Panc1 (cell line): Measurements from ENCODE around the gene MAD1L1. TPM values are rescaled to one million over a fixed set of nuclear protein-coding genes. Genes with fewer than 3 reads are reported as not detected.

Experiments
- ATAC-seq: fragments of 200-7000 bp; cut with Tn5 transposase; 2 replicates; pipeline ENCODE4 v1.9.1; 2020; ENCODE audit warnings: mild to moderate bottlenecking, moderate library complexity
- BruUV-seq: library from RNA; stranded (reverse); fragments of 400-500 nt; replicated peaks from 2 replicates; lab custom pipeline; 2021; lab: Mats Ljungman, UMichigan
- CTCF ChIA-PET: fragments of 300-600 bp; sonication (Branson Sonifier 250); formaldehyde crosslinking; loops from one replicate; lab custom pipeline; 2022; ENCODE audit warnings: antibody characterized with exemption; lab: Charles Lee
- POLR2A ChIA-PET: fragments of 300-600 bp; sonication (Branson Sonifier 250); formaldehyde crosslinking; loops from one replicate; lab custom pipeline; 2022; ENCODE audit warnings: antibody characterized with exemption; lab: Charles Lee
- DNase-seq: peaks from one replicate; pipeline ENCODE4 v3.0.0-alpha.2; 2010; ENCODE audit warnings: low read depth, low spot score
- H3K27ac ChIP-seq: 2 replicates; pipeline ENCODE4 v1.5.1; 2011; ENCODE audit warnings: mild to moderate bottlenecking, low read length, inconsistent platforms
- H3K27me3 ChIP-seq: fragments of 200-500 bp; sonication (Bioruptor generic); 2 replicates; pipeline ENCODE4 v1.6.0; 2014; ENCODE audit warnings: low read length, inconsistent platforms; ENCODE audit not compliant: control insufficient read depth, insufficient read depth
- H3K36me3 ChIP-seq: fragments of 200-500 bp; sonication (Bioruptor generic); 2 replicates; pipeline ENCODE4 v1.5.1; 2014; ENCODE audit warnings: inconsistent platforms, mild to moderate bottlenecking, low read length, moderate library complexity; ENCODE audit not compliant: control insufficient read depth, insufficient read depth
- H3K4me1 ChIP-seq: 2 replicates; pipeline ENCODE4 v1.5.1; 2011; ENCODE audit warnings: inconsistent platforms, mild to moderate bottlenecking, low read length, moderate library complexity; ENCODE audit not compliant: control insufficient read depth, insufficient read depth
- H3K4me3 ChIP-seq, 2 experiments: 2 replicates each; pipeline ENCODE4 v1.5.1; 2011 to 2012; ENCODE audit warnings: low read depth in 2 of 2, low read length in 2 of 2, mild to moderate bottlenecking in 2 of 2, inconsistent platforms in 1 of 2, moderate library complexity in 1 of 2
- H3K9me3 ChIP-seq: fragments of 200-500 bp; sonication (Bioruptor generic); 2 replicates; pipeline ENCODE4 v1.5.1; 2014; ENCODE audit warnings: low read depth, mild to moderate bottlenecking, inconsistent platforms, low read length, moderate library complexity; ENCODE audit not compliant: control insufficient read depth, insufficient read depth
- CTCF ChIP-seq: fragments of 450-650 bp; IDR thresholded peaks from 2 replicates; pipeline ENCODE4 v1.5.1; 2017; ENCODE audit warnings: mild to moderate bottlenecking
- POLR2AphosphoS5 ChIP-seq: IDR thresholded peaks from 2 replicates; pipeline ENCODE4 v1.6.1; 2012; ENCODE audit warnings: mild to moderate bottlenecking, low read depth, low read length, moderate library complexity
- SIN3A ChIP-seq: IDR thresholded peaks from 2 replicates; pipeline ENCODE4 v1.6.1; 2012; ENCODE audit warnings: low read depth, mild to moderate bottlenecking, low read length, moderate library complexity, borderline replicate concordance; ENCODE audit not compliant: insufficient read depth
- TCF7L2 ChIP-seq: IDR thresholded peaks from 2 replicates; pipeline ENCODE4 v1.6.1; 2011; ENCODE audit warnings: mild to moderate bottlenecking, low read depth, low read length, inconsistent platforms
- in situ Hi-C: cut with HindIII; loops from 2 replicates; pipeline ENCODE4 v1.10.0; 2016; ENCODE audit warnings: low sequenced_read_pairs, low pct_unique_long_range_greater_than_20kb
- intact Hi-C: fragments of 100-400 bp; cut with micrococcal nuclease; formaldehyde crosslinking; loops from one replicate; pipeline ENCODE4 v1.10.0; 2022; ENCODE audit not compliant: unreplicated experiment
- total RNA-seq: library from RNA; stranded (reverse); gene quantifications from one replicate; pipeline ENCODE4 v1.2.1, GENCODE V29; 2021; ENCODE audit not compliant: unreplicated experiment
- TF ChIP-seq, protein P1 (sequence below), 2 experiments: IDR thresholded peaks; 2 replicates each; pipeline ENCODE4 v1.6.1; 2011 to 2012; ENCODE audit warnings: low read depth in 2 of 2, control low read depth in 1 of 2, low read length in 1 of 2, mild to moderate bottlenecking in 1 of 2, moderate library complexity in 1 of 2; ENCODE audit not compliant: insufficient read depth in 1 of 2

The MAD1L1 gene
- total RNA-seq, 1 experiment from 2014 or later, result 70.8 TPM

- in situ Hi-C loops, result no loop called here
- ATAC-seq (no peak), DNase-seq (no peak)
- Histone ChIP-seq H3K27me3 (no peaks in the 10 kb centered on the region), H3K27ac (no peak overlapping the region), H3K9me3 (no peaks in the 10 kb centered on the region), H3K36me3 (no peaks in the 10 kb centered on the region), H3K4me3 (no peak overlapping the region), H3K4me1 (no peaks in the 10 kb centered on the region)
- TF ChIP-seq, protein P1, sequence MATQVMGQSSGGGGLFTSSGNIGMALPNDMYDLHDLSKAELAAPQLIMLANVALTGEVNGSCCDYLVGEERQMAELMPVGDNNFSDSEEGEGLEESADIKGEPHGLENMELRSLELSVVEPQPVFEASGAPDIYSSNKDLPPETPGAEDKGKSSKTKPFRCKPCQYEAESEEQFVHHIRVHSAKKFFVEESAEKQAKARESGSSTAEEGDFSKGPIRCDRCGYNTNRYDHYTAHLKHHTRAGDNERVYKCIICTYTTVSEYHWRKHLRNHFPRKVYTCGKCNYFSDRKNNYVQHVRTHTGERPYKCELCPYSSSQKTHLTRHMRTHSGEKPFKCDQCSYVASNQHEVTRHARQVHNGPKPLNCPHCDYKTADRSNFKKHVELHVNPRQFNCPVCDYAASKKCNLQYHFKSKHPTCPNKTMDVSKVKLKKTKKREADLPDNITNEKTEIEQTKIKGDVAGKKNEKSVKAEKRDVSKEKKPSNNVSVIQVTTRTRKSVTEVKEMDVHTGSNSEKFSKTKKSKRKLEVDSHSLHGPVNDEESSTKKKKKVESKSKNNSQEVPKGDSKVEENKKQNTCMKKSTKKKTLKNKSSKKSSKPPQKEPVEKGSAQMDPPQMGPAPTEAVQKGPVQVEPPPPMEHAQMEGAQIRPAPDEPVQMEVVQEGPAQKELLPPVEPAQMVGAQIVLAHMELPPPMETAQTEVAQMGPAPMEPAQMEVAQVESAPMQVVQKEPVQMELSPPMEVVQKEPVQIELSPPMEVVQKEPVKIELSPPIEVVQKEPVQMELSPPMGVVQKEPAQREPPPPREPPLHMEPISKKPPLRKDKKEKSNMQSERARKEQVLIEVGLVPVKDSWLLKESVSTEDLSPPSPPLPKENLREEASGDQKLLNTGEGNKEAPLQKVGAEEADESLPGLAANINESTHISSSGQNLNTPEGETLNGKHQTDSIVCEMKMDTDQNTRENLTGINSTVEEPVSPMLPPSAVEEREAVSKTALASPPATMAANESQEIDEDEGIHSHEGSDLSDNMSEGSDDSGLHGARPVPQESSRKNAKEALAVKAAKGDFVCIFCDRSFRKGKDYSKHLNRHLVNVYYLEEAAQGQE (IDR thresholded peaks at IDR 0.05; ENCODE audit: insufficient read depth in 1 of 2, low read depth in 2 of 2, low read length in 1 of 2), result no peak
- no peak for TF ChIP-seq TCF7L2
- TF ChIP-seq CTCF, result no peak
- TF ChIP-seq SIN3A, result no peak
- no peak for TF ChIP-seq POLR2AphosphoS5
- CTCF ChIA-PET, result no interaction called here
- POLR2A ChIA-PET, result no interaction called here
- BruUV-seq, result no TSS peak
- intact Hi-C loops, result no loop called here
Measured at GRCh38 chr7:2201686-2202360, 30.9 kb downstream of the MAD1L1 start.

DNA sequence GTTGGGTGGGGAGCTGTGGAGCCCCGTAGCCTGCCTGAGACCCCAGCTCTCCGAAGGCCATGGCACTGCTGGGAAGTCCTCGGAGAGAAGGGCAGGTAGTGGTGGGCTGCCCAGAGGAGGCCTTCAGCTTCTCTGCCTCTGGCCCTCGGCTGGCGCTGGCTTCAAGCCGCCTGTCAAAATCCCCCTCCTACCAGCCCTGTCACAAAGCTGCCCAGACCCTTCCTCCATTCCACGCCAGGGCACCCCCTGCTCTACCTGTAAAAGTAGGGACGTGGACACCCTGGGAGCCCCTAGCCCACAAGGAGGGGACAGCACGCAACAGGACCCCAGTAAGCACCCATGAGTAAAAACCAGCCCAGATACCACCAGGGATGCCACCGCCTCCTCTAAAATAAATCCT lies 31.6 kb downstream of the MAD1L1 start:
- H3K4me1 ChIP-seq, result no peaks in the 10 kb centered on the region
- DNase-seq (no peak), ATAC-seq (no peak)
- intact Hi-C loops (no loop called here), in situ Hi-C loops (no loop called here)
- H3K9me3 ChIP-seq, result no peaks in the 10 kb centered on the region
- no peak overlapping the region for H3K27ac ChIP-seq
- no peaks in the 10 kb centered on the region for H3K27me3 ChIP-seq
- CTCF ChIA-PET, result no interaction called here
- TF ChIP-seq, protein P1 (IDR thresholded peaks at IDR 0.05; ENCODE audit: insufficient read depth in 1 of 2, low read depth in 2 of 2, low read length in 1 of 2), result no peak
- no peak for TF ChIP-seq CTCF
- TF ChIP-seq SIN3A, result no peak
- no peak for TF ChIP-seq TCF7L2
- no peak for TF ChIP-seq POLR2AphosphoS5
- no peak overlapping the region for H3K4me3 ChIP-seq
- BruUV-seq, result no TSS peak
- H3K36me3 ChIP-seq, result no peaks in the 10 kb centered on the region
- POLR2A ChIA-PET, result no interaction called here
